Thymus (tissue), 11 donors: ENCODE results near the gene SNRPF. TPM values are rescaled to one million over a fixed set of nuclear protein-coding genes. Genes with fewer than 3 reads are reported as not detected.
"Not testable (repeated sequence)": the region's sequence is repeated elsewhere in the genome, so short reads cannot be mapped to it uniquely, and the experiment has no call there.

Source experiments
- DNase-seq, 9 donors: peaks; one replicate each; pipeline ENCODE4 v3.0.0-alpha.2; 2013; ENCODE audit warnings: low spot score in 9 of 9, low read depth in 6 of 9, missing footprints in 1 of 9
- H3K27ac ChIP-seq, 2 donors: one replicate each; pipeline ENCODE4 v1.5.1; 2013; ENCODE audit warnings: control low read depth in 1 of 2, low read depth in 1 of 2, low read length in 1 of 2, mild to moderate bottlenecking in 1 of 2, moderate library complexity in 1 of 2
- H3K27me3 ChIP-seq, 2 donors: one replicate each; pipeline ENCODE4 v1.5.1; 2013; ENCODE audit warnings: low read length in 1 of 2; ENCODE audit not compliant: control insufficient read depth in 2 of 2, insufficient read depth in 1 of 2
- H3K36me3 ChIP-seq, 2 donors: one replicate each; pipeline ENCODE4 v1.5.1; 2013; ENCODE audit warnings: low read length in 1 of 2, mild to moderate bottlenecking in 1 of 2, moderate library complexity in 1 of 2; ENCODE audit not compliant: control insufficient read depth in 2 of 2, insufficient read depth in 2 of 2
- H3K4me1 ChIP-seq, 2 donors: one replicate each; pipeline ENCODE4 v1.5.1; 2013; ENCODE audit warnings: low read length in 2 of 2; ENCODE audit not compliant: control insufficient read depth in 2 of 2, insufficient read depth in 2 of 2
- H3K4me3 ChIP-seq, 2 donors: one replicate each; pipeline ENCODE4 v1.5.1; 2013; ENCODE audit warnings: low read length in 2 of 2, control low read depth in 1 of 2, mild to moderate bottlenecking in 1 of 2
- H3K9me3 ChIP-seq, 2 donors: one replicate each; pipeline ENCODE4 v1.5.1; 2013; ENCODE audit warnings: low read length in 1 of 2, mild to moderate bottlenecking in 1 of 2; ENCODE audit not compliant: control insufficient read depth in 2 of 2, insufficient read depth in 1 of 2
- WGBS: extraction: QIAGEN DNeasy Blood & Tissue Kit; methylation state at CpG from one replicate; pipeline ENCODE4 v1.1.7; 2013; 5-methylcytosine and 5-hydroxymethylcytosine counted together
- polyA plus RNA-seq: library from polyadenylated mRNA; stranded (reverse); fragments of 200-250 nt; gene quantifications from one replicate; pipeline ENCODE4 v1.2.3, GENCODE V29; 2013
- total RNA-seq: library from RNA; stranded (reverse); fragments of 120-200 nt; gene quantifications from one replicate; pipeline ENCODE4 v1.2.4, GENCODE V29; 2013
- donor health status: healthy.

The SNRPF gene
- total and polyA plus RNA-seq, 2 donors, result 41.9 to 45.1 TPM

DNA sequence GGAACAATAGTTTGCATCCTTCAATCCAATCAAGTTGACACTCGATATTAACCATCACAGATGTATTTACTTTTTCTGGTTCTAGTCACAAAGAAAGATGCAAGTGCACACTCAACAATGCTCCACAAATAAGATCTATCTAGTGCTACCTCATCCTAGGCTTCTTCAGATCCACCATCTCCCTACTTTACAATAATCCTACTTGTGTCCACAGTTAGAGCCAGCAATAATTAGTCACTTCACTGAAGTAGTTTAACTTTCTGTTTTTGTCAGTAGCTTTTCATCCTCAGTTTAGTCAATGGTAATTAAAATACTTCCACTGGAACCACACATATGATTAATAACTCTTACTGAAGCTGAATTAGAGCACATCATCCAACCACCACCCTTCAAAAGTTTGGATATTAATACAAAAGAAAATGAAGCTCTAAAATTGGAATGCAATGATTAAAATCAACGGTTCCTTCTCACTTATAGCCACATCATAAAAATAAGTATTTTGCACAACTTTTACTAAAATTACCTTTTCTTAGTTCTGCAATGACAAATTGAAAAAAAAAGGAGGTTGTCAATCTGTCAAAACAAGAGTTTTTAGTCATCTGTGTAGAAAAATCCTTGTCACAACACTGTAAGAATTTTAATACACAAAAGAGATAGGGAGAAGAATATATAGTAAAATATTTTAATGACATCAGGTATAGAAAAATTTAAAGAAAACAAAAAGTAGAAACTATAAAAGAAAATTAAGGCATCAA is 28.2 kb upstream of the SNRPF start:
- no peak overlapping the region for H3K27ac ChIP-seq
- WGBS, result 93% methylated on average over 2 of the region's 2 CpGs

GRCh38 chr12:95834572-95834971 is 24.2 kb upstream of the SNRPF start:
- Histone ChIP-seq H3K27ac (no peak overlapping the region), H3K9me3 (no peaks in the 10 kb centered on the region), H3K4me1 (no peaks in the 10 kb centered on the region), H3K36me3 (no peaks in the 10 kb centered on the region), H3K4me3 (no peak overlapping the region), H3K27me3 (peaks cover 0 to 6% of the 10 kb centered on the region in 2 donors)
- 95% methylated on average over 1 of the region's 1 CpG for WGBS
- DNase-seq, result no peak

More for the DNA sequence above, 28.2 kb upstream of the SNRPF start:
- Histone ChIP-seq H3K27me3 (no peaks in the 10 kb centered on the region), H3K4me3 (no peak overlapping the region), H3K36me3 (no peaks in the 10 kb centered on the region), H3K9me3 (no peaks in the 10 kb centered on the region), H3K4me1 (no peaks in the 10 kb centered on the region)
- no peak for DNase-seq

GRCh38 chr12:95836185-95836609 is 22.6 kb upstream of the SNRPF start:
- Histone ChIP-seq H3K4me3 (no peak overlapping the region), H3K9me3 (no peaks in the 10 kb centered on the region), H3K36me3 (no peaks in the 10 kb centered on the region), H3K4me1 (no peaks in the 10 kb centered on the region), H3K27me3 (peaks cover 0 to 6% of the 10 kb centered on the region in 2 donors), H3K27ac (no peak overlapping the region)
- DNase-seq, result no peak
- 77% methylated on average over 3 of the region's 3 CpGs for WGBS

DNA sequence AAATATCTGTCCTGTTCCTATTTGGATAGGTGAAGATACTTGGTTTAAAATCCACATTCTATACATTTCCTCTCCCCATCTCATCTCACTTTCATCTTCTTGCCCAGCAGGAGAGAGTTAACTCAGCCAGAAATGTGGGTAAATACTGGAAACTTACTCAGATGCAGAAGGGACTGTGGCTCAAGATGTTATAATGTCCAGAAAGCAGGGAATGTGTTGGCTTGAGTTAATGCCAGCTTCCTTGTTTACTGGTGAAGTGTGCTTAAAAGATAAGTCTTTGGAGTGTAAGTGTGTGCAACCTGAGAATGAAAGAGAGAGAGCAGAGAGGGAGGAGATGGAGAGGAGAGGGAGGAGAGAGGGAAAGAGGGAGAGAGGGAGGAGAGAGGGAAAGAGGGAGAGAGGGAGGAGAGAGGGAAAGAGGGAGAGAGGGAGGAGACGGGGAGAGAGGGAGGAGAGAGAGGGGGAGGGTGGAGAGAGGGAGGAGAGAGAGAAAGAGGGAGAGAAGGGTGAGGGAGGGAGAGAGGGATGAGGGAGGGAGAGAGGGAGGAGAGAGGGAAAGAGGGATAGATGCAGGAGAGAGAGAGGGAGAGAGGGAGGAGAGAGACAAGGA is 22.0 kb upstream of the SNRPF start:
- Histone ChIP-seq H3K27me3 (peaks cover 0 to 6% of the 10 kb centered on the region in 2 donors), H3K4me1 (no peaks in the 10 kb centered on the region), H3K27ac (no peak overlapping the region), H3K36me3 (no peaks in the 10 kb centered on the region), H3K4me3 (no peak overlapping the region), H3K9me3 (no peaks in the 10 kb centered on the region)
- no peak for DNase-seq
- WGBS, result 43% methylated on average over 1 of the region's 1 CpG

- Histone ChIP-seq H3K27ac (no peak overlapping the region), H3K4me1 (no peaks in the 10 kb centered on the region), H3K27me3 (peaks cover 0 to 6% of the 10 kb centered on the region in 2 donors), H3K4me3 (no peak overlapping the region), H3K36me3 (no peaks in the 10 kb centered on the region), H3K9me3 (no peaks in the 10 kb centered on the region)
- no peak for DNase-seq
- WGBS, result 75% methylated on average over 10 of the region's 10 CpGs
Measured at GRCh38 chr12:95837240-95838038, 21.3 kb upstream of the SNRPF start.

DNA sequence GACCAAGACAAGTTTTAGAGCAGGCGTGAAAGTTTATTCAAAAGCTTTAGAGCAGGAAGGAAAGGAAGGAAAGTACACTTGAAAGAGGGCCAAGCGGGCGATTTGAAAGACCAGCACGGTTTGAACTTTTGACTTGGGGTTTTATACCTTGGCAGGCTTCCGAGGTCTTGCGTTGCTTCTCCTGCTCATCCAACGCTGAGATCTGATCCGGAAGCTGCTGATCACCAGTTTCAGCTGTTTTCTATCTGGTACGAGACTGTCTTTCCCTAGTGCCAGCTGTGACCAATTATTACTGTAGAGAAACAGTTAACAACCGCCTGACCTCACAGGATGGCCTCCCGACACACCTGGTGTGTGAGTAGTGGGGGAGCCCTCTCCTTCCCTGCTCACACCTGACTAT is 20.6 kb upstream of the SNRPF start:
- H3K27ac ChIP-seq, result no peak overlapping the region

DNA sequence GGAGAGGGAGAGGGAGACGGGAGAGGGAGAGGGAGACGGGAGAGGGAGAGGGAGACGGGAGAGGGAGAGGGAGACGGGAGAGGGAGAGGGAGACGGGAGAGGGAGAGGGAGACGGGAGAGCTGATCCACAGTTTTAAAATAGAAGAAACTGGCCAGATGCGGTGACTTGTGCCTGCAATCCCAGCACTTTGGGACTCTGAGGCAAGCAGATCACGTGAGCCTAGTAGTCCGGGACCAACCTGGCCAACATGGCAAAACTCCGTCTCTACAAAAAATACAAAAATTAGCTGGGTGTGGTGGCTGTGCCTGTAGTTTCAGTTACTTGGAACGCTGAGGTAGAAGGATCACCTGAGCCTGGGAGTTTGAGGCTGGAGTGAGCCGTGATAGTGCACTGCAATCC is 16.3 kb upstream of the SNRPF start:
- H3K4me3 ChIP-seq, DNase-seq: not testable (repeated sequence)
- WGBS, result 68% methylated on average over 7 of the region's 12 CpGs

More for the DNA sequence above, 20.6 kb upstream of the SNRPF start:
- WGBS, result 26% methylated on average over 11 of the region's 11 CpGs
- Histone ChIP-seq H3K4me3 (no peak overlapping the region), H3K9me3 (no peaks in the 10 kb centered on the region), H3K4me1 (no peaks in the 10 kb centered on the region), H3K27me3 (peaks cover 0 to 6% of the 10 kb centered on the region in 2 donors), H3K36me3 (no peaks in the 10 kb centered on the region)
- DNase-seq, result no peak

GRCh38 chr12:95848575-95849388 is 10.0 kb upstream of the SNRPF start:
- Histone ChIP-seq H3K4me3 (no peak overlapping the region), H3K4me1 (no peaks in the 10 kb centered on the region), H3K36me3 (no peaks in the 10 kb centered on the region), H3K9me3 (no peaks in the 10 kb centered on the region), H3K27ac (no peak overlapping the region), H3K27me3 (peaks cover 2 to 9% of the 10 kb centered on the region in 2 donors)
- no peak for DNase-seq
- WGBS, result 74% methylated on average over 8 of the region's 8 CpGs

More for the DNA sequence above, 16.3 kb upstream of the SNRPF start:
- not testable (repeated sequence) for H3K9me3 ChIP-seq, H3K27ac ChIP-seq, H3K36me3 ChIP-seq, H3K27me3 ChIP-seq, H3K4me1 ChIP-seq
